BJ (cell line): ENCODE data around the gene TNNI2. TPM values are rescaled to one million over a fixed set of nuclear protein-coding genes. Genes with fewer than 3 reads are reported as not detected.

Experiments used
- CTCF ChIA-PET: fragments of 350-600 bp; formaldehyde crosslinking; extraction: SDS; loops from one replicate; lab custom pipeline; 2021; ENCODE audit warnings: antibody characterized with exemption, inconsistent platforms; lab: Yijun Ruan, JAX
- POLR2A ChIA-PET: fragments of 300-600 bp; sonication (Branson Sonifier 250); formaldehyde crosslinking; extraction: SDS; loops from one replicate; lab custom pipeline; 2021; ENCODE audit warnings: antibody characterized with exemption; lab: Charles Lee
- DNase-seq: peaks from one replicate; pipeline ENCODE4 v3.0.0-alpha.2; 2011; ENCODE audit warnings: low read depth
- H3K27me3 ChIP-seq: 2 replicates; pipeline ENCODE4 v1.6.0; 2011; ENCODE audit warnings: low read length; ENCODE audit not compliant: control insufficient read depth, insufficient read depth
- H3K36me3 ChIP-seq: 2 replicates; pipeline ENCODE4 v1.5.1; 2011; ENCODE audit warnings: low read length; ENCODE audit not compliant: control insufficient read depth, insufficient read depth
- H3K4me3 ChIP-seq: 2 replicates; pipeline ENCODE4 v1.5.1; 2011; ENCODE audit warnings: low read depth, mild to moderate bottlenecking, control low read depth, low read length
- CTCF ChIP-seq: IDR thresholded peaks from 2 replicates; pipeline ENCODE4 v1.5.1; 2011; ENCODE audit warnings: low read depth, mild to moderate bottlenecking, control low read depth, inconsistent platforms, low read length, moderate library complexity; ENCODE audit not compliant: insufficient read depth
- polyA plus RNA-seq: library from polyadenylated mRNA; depleted of rRNA; stranded (reverse); fragments of >200 nt; gene quantifications from 2 replicates; pipeline ENCODE4 v1.2.3, GENCODE V29; 2011

The TNNI2 gene
- polyA plus RNA-seq, 1 experiment: not detected

- Histone ChIP-seq H3K4me3 (no peak overlapping the region), H3K36me3 (no peaks in the 10 kb centered on the region), H3K27me3 (peaks cover 1% of the 10 kb centered on the region; the same call in 1 of the 2 replicates)
- TF ChIP-seq CTCF: no peak
- CTCF ChIA-PET: interaction anchor here (1.7 to 3.7 kb wide), 3 partner anchors 11 to 128 kb away, joined by 7 to 23 read pairs (median 14); no protein-coding TSS in a partner anchor
- DNase-seq: no peak
- POLR2A ChIA-PET: no interaction called here
Measured at GRCh38 chr11:1821562-1821961, 17.2 kb upstream of the TNNI2 start.

GRCh38 chr11:1822648-1823375 is 16.0 kb upstream of the TNNI2 start:
- ChIA-PET CTCF (interaction anchor here (0.6 to 3.7 kb wide), 5 partner anchors 10 to 329 kb away, joined by 3 to 23 read pairs (median 4); partner anchors contain the start of gene TNNI2), POLR2A (no interaction called here)
- no peak overlapping the region for H3K4me3 ChIP-seq
- no peak for TF ChIP-seq CTCF
- DNase-seq: no peak
- no peaks in the 10 kb centered on the region for H3K36me3 ChIP-seq
- peaks cover under 1% of the 10 kb centered on the region; the same call in 1 of the 2 replicates for H3K27me3 ChIP-seq

GRCh38 chr11:1823376-1824220 is 15.2 kb upstream of the TNNI2 start:
- ChIA-PET CTCF (interaction anchor here (0.8 to 3.7 kb wide), 4 partner anchors 9 to 340 kb away, joined by 3 to 23 read pairs (median 6); partner anchors contain the start of gene TNNI2), POLR2A (no interaction called here)
- no peak for DNase-seq
- H3K4me3 ChIP-seq: no peak overlapping the region
- no peaks in the 10 kb centered on the region for H3K36me3 ChIP-seq
- TF ChIP-seq CTCF: no peak
- H3K27me3 ChIP-seq: no peaks in the 10 kb centered on the region

- Histone ChIP-seq H3K36me3 (no peaks in the 10 kb centered on the region), H3K4me3 (no peak overlapping the region), H3K27me3 (no peaks in the 10 kb centered on the region)
- DNase-seq: no peak
- ChIA-PET POLR2A (no interaction called here), CTCF (interaction anchor here (0.8 to 13.1 kb wide), 2 partner anchors 132 to 339 kb away, joined by 3 to 510 read pairs; no protein-coding TSS in a partner anchor)
- no peak for TF ChIP-seq CTCF
Measured at GRCh38 chr11:1824221-1825038, 14.4 kb upstream of the TNNI2 start.
